Activated naive CD4-positive, alpha-beta T cell (primary cell): ENCODE data around the gene IMMP2L.
"Not testable (repeated sequence)": the region's sequence is repeated elsewhere in the genome, so short reads cannot be mapped to it uniquely, and the experiment has no call there.

Experiments
- DNase-seq, 4 experiments: peaks; one replicate each; lab custom pipeline; 2025; lab: John Stamatoyannopoulos, UW

IMMP2L gene

GRCh38 chr7:111459757-111460280 lies 102.5 kb downstream of the IMMP2L start:
- no peak for DNase-seq

- no peak for DNase-seq
Observed at GRCh38 chr7:111459065-111459756, 103.1 kb downstream of the IMMP2L start.

- not testable (repeated sequence) for DNase-seq
Observed at GRCh38 chr7:111450705-111451104, 111.6 kb downstream of the IMMP2L start.

- not testable (repeated sequence) for DNase-seq
Observed at GRCh38 chr7:111447502-111447901, 114.8 kb downstream of the IMMP2L start.

GRCh38 chr7:111439977-111440376 lies 122.3 kb downstream of the IMMP2L start:
- DNase-seq, result no peak

- no peak for DNase-seq
Observed at GRCh38 chr7:111438369-111439289, 123.7 kb downstream of the IMMP2L start.

GRCh38 chr7:111437736-111438135 lies 124.6 kb downstream of the IMMP2L start:
- DNase-seq, result no peak

- no peak for DNase-seq
Observed at GRCh38 chr7:111436608-111437007, 125.7 kb downstream of the IMMP2L start.

- DNase-seq, result no peak
Observed at GRCh38 chr7:111433426-111433825, 128.9 kb downstream of the IMMP2L start.

GRCh38 chr7:111429781-111430180 lies 132.5 kb downstream of the IMMP2L start:
- DNase-seq, result no peak

GRCh38 chr7:111424768-111425167 lies 137.5 kb downstream of the IMMP2L start:
- DNase-seq, result no peak

GRCh38 chr7:111414374-111414773 lies 147.9 kb downstream of the IMMP2L start:
- no peak for DNase-seq

GRCh38 chr7:111413739-111414138 lies 148.6 kb downstream of the IMMP2L start:
- DNase-seq, result no peak

- no peak for DNase-seq
Observed at GRCh38 chr7:111410899-111411298, 151.4 kb downstream of the IMMP2L start.

GRCh38 chr7:111409714-111410422 lies 152.4 kb downstream of the IMMP2L start:
- no peak for DNase-seq

GRCh38 chr7:111408724-111409123 lies 153.6 kb downstream of the IMMP2L start:
- no peak for DNase-seq

- no peak for DNase-seq
Observed at GRCh38 chr7:111407258-111407657, 155.0 kb downstream of the IMMP2L start.

GRCh38 chr7:111405621-111406020 lies 156.7 kb downstream of the IMMP2L start:
- DNase-seq, result no peak

- no peak for DNase-seq
Observed at GRCh38 chr7:111401516-111401915, 160.8 kb downstream of the IMMP2L start.

- no peak for DNase-seq
Observed at GRCh38 chr7:111400088-111400487, 162.2 kb downstream of the IMMP2L start.

GRCh38 chr7:111394891-111395290 lies 167.4 kb downstream of the IMMP2L start:
- DNase-seq, result no peak
